Stimulated activated naive B cell treated with anti-CD40 and anti-IgM and Interleukin-4, amounts not matched to agents 10 μg/mL and 1 μg/mL and 100 μg/mL, for 72 hours (primary cell): ENCODE results near the gene INTS6.
A peak's percentile ranks its signal among the peaks of the same experiment; 100 is the strongest.

ENCODE experiments used
- ATAC-seq, 2 donors: fragments of 150-1000 bp; cut with Tn5 transposase; replicated peaks; 2 replicates each; pipeline ENCODE4 v1.10.0; 2021; ENCODE audit warnings: moderate library complexity in 1 of 2
- DNase-seq: peaks from one replicate; pipeline ENCODE4 v3.0.0; 2021
- H3K27ac Mint-ChIP-seq: one replicate; pipeline ENCODE4 v1.8.0; 2022; ENCODE audit warnings: mild to moderate bottlenecking, mixed read lengths
- H3K27me3 Mint-ChIP-seq, 2 donors: one replicate each; pipeline ENCODE4 v1.8.0; 2022; ENCODE audit warnings: mixed read lengths in 2 of 2
- H3K36me3 Mint-ChIP-seq, 2 donors: one replicate each; pipeline ENCODE4 v1.8.0; 2022; ENCODE audit warnings: mixed read lengths in 2 of 2, mild to moderate bottlenecking in 1 of 2
- H3K4me1 Mint-ChIP-seq, 2 donors: one replicate each; pipeline ENCODE4 v1.8.0; 2022; ENCODE audit warnings: mixed read lengths in 2 of 2, mild to moderate bottlenecking in 1 of 2
- H3K4me3 Mint-ChIP-seq, 2 donors: one replicate each; pipeline ENCODE4 v1.8.0; 2022; ENCODE audit warnings: mild to moderate bottlenecking in 2 of 2, mixed read lengths in 2 of 2, moderate library complexity in 1 of 2
- H3K9me3 Mint-ChIP-seq, 2 donors: one replicate each; pipeline ENCODE4 v1.8.0; 2022; ENCODE audit warnings: mixed read lengths in 2 of 2, mild to moderate bottlenecking in 1 of 2

INTS6 gene

DNA sequence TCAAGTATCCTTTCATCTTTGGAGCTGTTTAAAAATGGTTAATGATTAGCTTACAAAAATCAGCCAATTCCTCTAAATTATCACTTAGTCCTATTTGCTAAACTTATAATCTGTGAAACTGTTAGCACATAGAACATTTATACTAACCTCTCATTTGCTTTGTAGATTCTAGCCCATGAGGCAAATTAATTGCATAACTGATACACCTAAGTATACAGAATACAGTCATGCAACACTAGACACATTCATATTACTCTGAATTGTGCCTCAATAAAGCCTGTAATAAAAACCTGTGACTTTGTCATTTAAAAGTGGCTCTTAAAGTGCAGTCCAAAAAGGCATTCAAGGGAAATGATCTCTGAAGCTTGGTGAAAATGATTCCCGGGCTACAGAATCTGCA, 92.3 kb downstream of the INTS6 start:
- DNase-seq (no peak), ATAC-seq (no peak)
- no peaks in the 10 kb centered on the region for H3K9me3 Mint-ChIP-seq
- no peak overlapping the region for H3K27ac Mint-ChIP-seq
- H3K4me1 Mint-ChIP-seq, result peaks cover 0 to 4% of the 10 kb centered on the region in 2 donors
- H3K36me3 Mint-ChIP-seq, result peaks cover 18 to 50% of the 10 kb centered on the region in 2 donors
- H3K27me3 Mint-ChIP-seq, result no peaks in the 10 kb centered on the region
- H3K4me3 Mint-ChIP-seq, result no peak overlapping the region

DNA sequence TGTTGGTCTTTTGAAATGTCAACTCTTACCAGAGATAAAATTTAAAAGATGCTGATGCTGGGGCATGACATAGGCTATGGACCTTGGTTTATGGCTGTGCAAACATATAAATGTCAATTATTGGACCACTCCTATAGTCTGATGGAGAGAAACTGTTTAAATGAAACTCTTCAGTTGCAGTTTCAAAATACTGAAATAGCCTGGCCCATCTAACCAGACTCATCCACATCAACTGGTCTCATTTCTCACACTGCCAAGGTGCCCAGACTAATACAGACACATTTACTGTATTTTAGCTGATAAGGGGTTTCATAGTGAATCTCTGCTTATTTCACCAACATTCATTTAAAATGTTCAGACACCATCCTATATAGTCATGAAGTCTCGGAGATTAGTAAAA, 93.5 kb downstream of the INTS6 start:
- Mint-ChIP-seq H3K36me3 (peaks cover 20 to 47% of the 10 kb centered on the region in 2 donors), H3K4me3 (no peak overlapping the region), H3K9me3 (no peaks in the 10 kb centered on the region), H3K27me3 (no peaks in the 10 kb centered on the region), H3K27ac (no peak overlapping the region), H3K4me1 (peaks cover 0 to 3% of the 10 kb centered on the region in 2 donors)
- ATAC-seq (no peak), DNase-seq (no peak)

GRCh38 chr13:51357928-51358595, 94.8 kb downstream of the INTS6 start:
- peak overlapping the region; percentile 43 for H3K27ac Mint-ChIP-seq
- H3K4me1 Mint-ChIP-seq, result peaks cover 0 to 2% of the 10 kb centered on the region in 2 donors
- no peaks in the 10 kb centered on the region for H3K27me3 Mint-ChIP-seq
- DNase-seq (no peak), ATAC-seq (no peak)
- H3K4me3 Mint-ChIP-seq, result no peak overlapping the region
- no peaks in the 10 kb centered on the region for H3K9me3 Mint-ChIP-seq
- peaks cover 16 to 38% of the 10 kb centered on the region in 2 donors for H3K36me3 Mint-ChIP-seq

- no peaks in the 10 kb centered on the region for H3K27me3 Mint-ChIP-seq
Measured at GRCh38 chr13:51355217-51355616, 97.6 kb downstream of the INTS6 start.

DNA sequence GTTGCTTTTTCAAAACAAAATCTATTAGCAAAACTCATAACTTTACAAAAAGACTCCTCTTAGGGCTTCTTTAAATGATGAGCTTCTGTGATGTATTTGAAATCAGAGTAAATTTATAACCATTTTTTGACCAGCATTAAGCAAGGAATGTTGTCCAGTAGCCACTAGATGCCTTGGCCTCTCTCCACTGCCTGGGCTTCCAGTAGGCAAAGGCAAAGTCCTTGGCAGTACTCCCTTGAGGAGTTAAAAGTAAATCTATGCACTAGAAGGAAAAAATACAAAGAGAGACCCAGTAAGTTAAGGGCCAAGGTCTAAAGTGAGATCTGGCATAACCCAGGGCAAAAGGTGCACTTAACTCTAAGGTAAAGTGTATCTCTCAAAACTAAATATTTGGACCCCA, 103.8 kb downstream of the INTS6 start:
- peaks cover 7 to 12% of the 10 kb centered on the region in 2 donors for H3K36me3 Mint-ChIP-seq
- no peak for DNase-seq
- H3K4me1 Mint-ChIP-seq, result peaks cover 3 to 5% of the 10 kb centered on the region in 2 donors
- peaks cover 4% of the 10 kb centered on the region in 2 donors for H3K9me3 Mint-ChIP-seq
- H3K4me3 Mint-ChIP-seq, result no peak overlapping the region
- H3K27ac Mint-ChIP-seq, result peak overlapping the region; percentile 65
- no peak for ATAC-seq
- H3K27me3 Mint-ChIP-seq, result no peaks in the 10 kb centered on the region

More at GRCh38 chr13:51355217-51355616, 97.6 kb downstream of the INTS6 start:
- ATAC-seq (no peak), DNase-seq (no peak)
- Mint-ChIP-seq H3K4me1 (peaks cover 0 to 2% of the 10 kb centered on the region in 2 donors), H3K27ac (no peak overlapping the region), H3K4me3 (no peak overlapping the region), H3K36me3 (peaks cover 11 to 25% of the 10 kb centered on the region in 2 donors), H3K9me3 (peaks cover 4% of the 10 kb centered on the region in 2 donors)

- ATAC-seq, result no peak
- peaks cover 7 to 14% of the 10 kb centered on the region in 2 donors for H3K36me3 Mint-ChIP-seq
Measured at GRCh38 chr13:51348069-51348967, 104.5 kb downstream of the INTS6 start.

DNA sequence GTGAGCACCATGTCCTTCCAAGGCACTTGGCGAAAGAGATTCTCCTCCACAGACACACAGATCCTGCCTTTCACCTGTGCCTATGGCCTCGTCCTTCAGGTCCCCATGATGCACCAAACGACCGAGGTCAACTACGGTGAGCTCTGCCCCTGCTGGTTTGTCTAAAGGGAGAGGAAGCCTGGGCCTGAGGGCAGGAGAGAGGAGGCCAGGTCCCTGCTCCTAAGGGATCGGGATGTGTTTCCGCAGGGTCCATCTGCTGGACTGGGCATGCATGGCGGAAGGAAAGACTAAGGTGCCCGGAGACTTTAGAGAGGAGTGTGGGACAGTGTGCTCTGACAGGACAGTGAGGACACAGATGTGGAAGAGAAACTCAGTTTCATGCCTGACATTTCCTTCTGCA, 105.7 kb downstream of the INTS6 start:
- ATAC-seq (no peak), DNase-seq (no peak)
- H3K27ac Mint-ChIP-seq, result no peak overlapping the region
- H3K27me3 Mint-ChIP-seq, result no peaks in the 10 kb centered on the region
- H3K9me3 Mint-ChIP-seq, result peaks cover 0 to 2% of the 10 kb centered on the region in 2 donors
- H3K4me1 Mint-ChIP-seq, result peaks cover 3 to 5% of the 10 kb centered on the region in 2 donors
- peaks cover 3 to 8% of the 10 kb centered on the region in 2 donors for H3K36me3 Mint-ChIP-seq
- no peak overlapping the region for H3K4me3 Mint-ChIP-seq

More at GRCh38 chr13:51348069-51348967, 104.5 kb downstream of the INTS6 start:
- Mint-ChIP-seq H3K4me3 (no peak overlapping the region), H3K9me3 (peaks cover 4% of the 10 kb centered on the region in 2 donors), H3K27me3 (no peaks in the 10 kb centered on the region), H3K27ac (no peak overlapping the region), H3K4me1 (peaks cover 3 to 5% of the 10 kb centered on the region in 2 donors)
- DNase-seq, result no peak

GRCh38 chr13:51346397-51346796, 106.4 kb downstream of the INTS6 start:
- Mint-ChIP-seq H3K4me1 (peaks cover 3 to 5% of the 10 kb centered on the region in 2 donors), H3K4me3 (no peak overlapping the region), H3K27me3 (no peaks in the 10 kb centered on the region), H3K9me3 (peaks cover 0 to 2% of the 10 kb centered on the region in 2 donors), H3K27ac (no peak overlapping the region), H3K36me3 (peaks cover 3 to 6% of the 10 kb centered on the region in 2 donors)
- DNase-seq (no peak), ATAC-seq (peak in 1 of 2 donors; percentile 42)

GRCh38 chr13:51343475-51343874, 109.4 kb downstream of the INTS6 start:
- H3K27me3 Mint-ChIP-seq, result no peaks in the 10 kb centered on the region
- H3K9me3 Mint-ChIP-seq, result no peaks in the 10 kb centered on the region

DNA sequence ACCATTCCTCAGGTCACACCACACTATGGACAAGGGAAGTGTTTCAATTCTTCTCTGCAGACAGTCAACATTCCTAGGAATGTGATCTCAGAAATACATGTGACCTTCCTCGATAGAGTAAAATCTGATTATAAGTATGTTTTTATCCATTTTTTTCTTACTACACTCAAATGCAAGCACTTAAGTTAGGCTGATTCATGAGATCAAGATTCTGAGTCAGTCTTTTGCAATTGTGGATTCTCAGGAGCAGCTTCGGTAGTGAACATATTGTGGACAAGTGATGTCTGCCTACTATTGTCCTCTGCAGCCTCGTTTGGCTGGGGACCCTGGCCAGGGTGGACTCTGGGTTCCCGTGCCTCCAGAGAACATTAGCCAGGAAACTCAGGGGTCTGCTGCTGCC, 110.1 kb downstream of the INTS6 start:
- H3K27ac Mint-ChIP-seq, result no peak overlapping the region
- peaks cover 3 to 5% of the 10 kb centered on the region in 2 donors for H3K4me1 Mint-ChIP-seq
- H3K36me3 Mint-ChIP-seq, result peaks cover 3% of the 10 kb centered on the region in 2 donors

More at GRCh38 chr13:51343475-51343874, 109.4 kb downstream of the INTS6 start:
- ATAC-seq (no peak), DNase-seq (no peak)
- no peak overlapping the region for H3K4me3 Mint-ChIP-seq
- peaks cover 3 to 5% of the 10 kb centered on the region in 2 donors for H3K4me1 Mint-ChIP-seq
- no peak overlapping the region for H3K27ac Mint-ChIP-seq
- H3K36me3 Mint-ChIP-seq, result peaks cover 3% of the 10 kb centered on the region in 2 donors

DNA sequence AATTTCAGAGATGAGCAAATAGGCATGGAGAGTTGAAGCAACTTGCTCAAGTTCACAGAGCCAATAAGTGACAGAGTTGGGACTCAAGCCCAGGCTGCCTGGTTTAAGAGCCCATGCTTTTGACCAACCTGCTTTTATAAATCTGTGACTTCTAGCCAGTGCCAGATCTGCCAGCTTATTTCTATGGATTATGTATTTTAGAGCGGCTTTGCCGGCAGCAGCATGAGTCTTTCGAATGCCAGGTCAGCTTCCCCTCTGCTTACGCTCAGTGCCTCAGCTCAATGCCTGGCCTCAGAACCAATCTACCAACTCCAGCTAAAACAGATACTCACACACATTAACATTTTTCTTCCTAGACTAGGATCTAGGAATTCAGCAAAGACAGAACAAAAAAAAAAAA, 111.0 kb downstream of the INTS6 start:
- no peaks in the 10 kb centered on the region for H3K27me3 Mint-ChIP-seq
- H3K4me3 Mint-ChIP-seq, result no peak overlapping the region
- ATAC-seq, result no peak
- no peaks in the 10 kb centered on the region for H3K9me3 Mint-ChIP-seq
- no peak for DNase-seq
- peaks cover 3 to 5% of the 10 kb centered on the region in 2 donors for H3K4me1 Mint-ChIP-seq
- H3K36me3 Mint-ChIP-seq, result peaks cover 3% of the 10 kb centered on the region in 2 donors
- no peak overlapping the region for H3K27ac Mint-ChIP-seq

More for the DNA sequence above, 110.1 kb downstream of the INTS6 start:
- H3K4me3 Mint-ChIP-seq, result no peak overlapping the region
- no peaks in the 10 kb centered on the region for H3K27me3 Mint-ChIP-seq
- ATAC-seq, result no peak
- H3K9me3 Mint-ChIP-seq, result no peaks in the 10 kb centered on the region
- no peak for DNase-seq

GRCh38 chr13:51341232-51341631, 111.6 kb downstream of the INTS6 start:
- Mint-ChIP-seq H3K4me1 (peaks cover 0 to under 1% of the 10 kb centered on the region in 2 donors), H3K27ac (no peak overlapping the region), H3K4me3 (no peak overlapping the region), H3K9me3 (no peaks in the 10 kb centered on the region), H3K36me3 (peaks cover 3% of the 10 kb centered on the region in 2 donors), H3K27me3 (no peaks in the 10 kb centered on the region)
- no peak for DNase-seq
- no peak for ATAC-seq

DNA sequence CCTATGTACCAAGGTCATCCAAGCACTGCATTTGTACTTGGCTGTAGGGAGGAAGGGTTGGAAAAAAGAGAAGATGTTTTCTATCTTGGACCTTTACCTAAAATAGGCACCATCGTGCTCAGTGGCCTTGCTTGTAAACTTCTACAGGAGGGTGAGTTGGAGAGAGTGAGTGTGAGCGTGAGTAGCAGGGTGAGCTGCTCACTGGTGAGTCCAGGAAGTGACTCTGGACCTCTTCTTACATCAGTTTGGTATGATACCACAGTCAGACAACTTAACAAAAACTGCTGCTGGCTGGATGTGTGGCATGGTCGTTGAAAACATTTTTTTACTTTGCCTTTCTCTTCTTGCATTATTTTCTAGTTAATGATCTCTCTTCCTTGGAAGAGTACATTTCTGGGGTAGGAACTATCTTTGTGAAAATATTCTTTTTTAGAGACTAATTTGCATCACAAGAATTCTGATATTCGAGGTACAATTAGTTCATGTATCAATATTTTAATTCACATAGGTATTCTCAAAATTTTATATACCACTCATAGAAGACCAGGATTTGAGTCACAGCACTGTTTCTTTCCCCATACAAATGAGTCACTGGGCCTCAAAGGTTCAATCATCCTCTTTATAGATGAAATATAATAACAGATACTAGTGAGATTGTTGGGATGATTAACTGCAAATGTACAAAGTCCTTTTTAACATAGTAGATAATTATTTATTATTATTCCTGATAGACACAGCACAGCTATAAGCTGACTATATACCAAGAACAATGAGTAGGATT, 112.7 kb downstream of the INTS6 start:
- Mint-ChIP-seq H3K27ac (no peak overlapping the region), H3K36me3 (peaks cover 3% of the 10 kb centered on the region in 2 donors), H3K4me3 (no peak overlapping the region), H3K9me3 (no peaks in the 10 kb centered on the region), H3K4me1 (no peaks in the 10 kb centered on the region), H3K27me3 (no peaks in the 10 kb centered on the region)
- no peak for DNase-seq
- ATAC-seq, result no peak

GRCh38 chr13:51339354-51339753, 113.5 kb downstream of the INTS6 start, which contains the start of gene SERPINE3:
Gene SERPINE3, plus strand, starts transcription at chr13:51339691. Its CDS starts 1,401 bp downstream, at chr13:51341092.
- no peaks in the 10 kb centered on the region for H3K4me1 Mint-ChIP-seq
- no peak within 1 kb of the TSS for H3K27ac Mint-ChIP-seq
- H3K4me3 Mint-ChIP-seq, result no peak within 1 kb of the TSS
- no peak for DNase-seq
- ATAC-seq, result no peak
- H3K9me3 Mint-ChIP-seq, result no peaks in the 10 kb centered on the region
- H3K27me3 Mint-ChIP-seq, result no peaks in the 10 kb centered on the region
- H3K36me3 Mint-ChIP-seq, result peaks cover under 1 to 3% of the 10 kb centered on the region in 2 donors
